SH-SY5Y (cell line): ENCODE measurements around the gene CYCS.

Experiments
- GATA2 ChIP-seq: IDR thresholded peaks from 2 replicates; pipeline ENCODE4 v1.6.1; 2011; ENCODE audit warnings: mild to moderate bottlenecking, low read depth, low read length
- GATA3 ChIP-seq: IDR thresholded peaks from 2 replicates; pipeline ENCODE4 v1.6.1; 2011; ENCODE audit warnings: low read depth, mild to moderate bottlenecking, low read length, moderate library complexity

GRCh38 chr7:25149836-25150235 is 24.8 kb upstream of the CYCS start:
- TF ChIP-seq GATA2 (no peak), GATA3 (no peak)
